HUES64 (cell line): ENCODE measurements around the gene CADM2.
A peak's percentile ranks its signal among the peaks of the same experiment; 100 is the strongest.

Experiments
- H3K27ac ChIP-seq: 2 replicates; pipeline ENCODE4 v1.7.0; 2013; ENCODE audit warnings: low read depth, low read length, inconsistent platforms
- H3K27me3 ChIP-seq: 2 replicates; pipeline ENCODE4 v1.6.1; 2013; ENCODE audit warnings: mild to moderate bottlenecking, low read length; ENCODE audit not compliant: insufficient read depth
- H3K36me3 ChIP-seq: 2 replicates; pipeline ENCODE4 v1.6.1; 2013; ENCODE audit warnings: mild to moderate bottlenecking, low read length; ENCODE audit not compliant: insufficient read depth
- H3K4me1 ChIP-seq: 2 replicates; pipeline ENCODE4 v1.6.1; 2013; ENCODE audit warnings: mild to moderate bottlenecking, low read length, moderate library complexity; ENCODE audit not compliant: insufficient read depth
- H3K4me3 ChIP-seq: 2 replicates; pipeline ENCODE4 v1.5.1; 2013; ENCODE audit warnings: mild to moderate bottlenecking, low read length, moderate library complexity
- H3K9ac ChIP-seq: 2 replicates; pipeline ENCODE4 v1.6.1; 2013; ENCODE audit warnings: mild to moderate bottlenecking, low read depth, low read length
- H3K9me3 ChIP-seq: 2 replicates; pipeline ENCODE4 v1.6.1; 2013; ENCODE audit warnings: low read depth, low read length; ENCODE audit not compliant: insufficient read depth
- WGBS: fragments of 150-250, 120-280 bp; methylation state at CpG from one replicate; pipeline ENCODE4 v1.1.7; 2013; ENCODE audit warnings: missing lambda C conversion rate; 5-methylcytosine and 5-hydroxymethylcytosine counted together

CADM2 gene

GRCh38 chr3:85851071-85851470 lies 892.3 kb downstream of the CADM2 start:
- H3K36me3 ChIP-seq = no peaks in the 10 kb centered on the region
- no peak overlapping the region for H3K27ac ChIP-seq
- H3K9me3 ChIP-seq = no peaks in the 10 kb centered on the region
- H3K4me1 ChIP-seq = no peaks in the 10 kb centered on the region
- H3K4me3 ChIP-seq = no peak overlapping the region
- no peak overlapping the region for H3K9ac ChIP-seq
- H3K27me3 ChIP-seq = no peaks in the 10 kb centered on the region

GRCh38 chr3:85853805-85854204 lies 895.0 kb downstream of the CADM2 start:
- Histone ChIP-seq H3K4me3 (no peak overlapping the region), H3K9ac (no peak overlapping the region), H3K9me3 (no peaks in the 10 kb centered on the region), H3K27ac (no peak overlapping the region), H3K27me3 (no peaks in the 10 kb centered on the region), H3K4me1 (no peaks in the 10 kb centered on the region), H3K36me3 (no peaks in the 10 kb centered on the region)
- WGBS = 100% methylated on average over 1 of the region's 2 CpGs

GRCh38 chr3:85862893-85863455 lies 904.2 kb downstream of the CADM2 start:
- no peaks in the 10 kb centered on the region for H3K36me3 ChIP-seq
- H3K4me3 ChIP-seq = no peak overlapping the region
- no peak overlapping the region for H3K27ac ChIP-seq
- H3K4me1 ChIP-seq = no peaks in the 10 kb centered on the region
- no peaks in the 10 kb centered on the region for H3K27me3 ChIP-seq
- H3K9ac ChIP-seq = no peak overlapping the region
- H3K9me3 ChIP-seq = no peaks in the 10 kb centered on the region

DNA sequence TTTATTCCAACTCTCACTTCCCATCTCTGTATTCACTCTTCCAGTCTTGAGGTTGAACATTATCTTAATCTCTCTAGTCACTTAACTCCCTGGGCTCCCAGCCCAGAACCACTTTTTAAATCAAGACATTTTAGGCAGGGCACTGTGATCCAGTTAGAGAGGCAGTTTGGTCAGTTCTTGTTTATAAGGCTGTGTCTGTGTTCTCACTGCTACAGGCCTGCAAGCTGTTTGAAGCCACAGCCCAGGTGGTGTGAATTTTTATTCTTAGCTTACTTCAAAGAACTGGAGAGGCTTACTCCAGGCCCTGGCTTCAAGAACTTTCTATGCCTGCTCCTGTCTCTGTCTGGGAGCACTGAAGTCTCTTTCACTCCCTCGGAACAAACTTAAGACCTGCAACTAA lies 906.1 kb downstream of the CADM2 start:
- no peaks in the 10 kb centered on the region for H3K9me3 ChIP-seq
- WGBS = 86% methylated on average over 1 of the region's 1 CpG
- no peak overlapping the region for H3K27ac ChIP-seq
- H3K36me3 ChIP-seq = no peaks in the 10 kb centered on the region
- H3K4me1 ChIP-seq = no peaks in the 10 kb centered on the region
- H3K9ac ChIP-seq = no peak overlapping the region
- no peak overlapping the region for H3K4me3 ChIP-seq
- no peaks in the 10 kb centered on the region for H3K27me3 ChIP-seq

- Histone ChIP-seq H3K9ac (no peak overlapping the region), H3K27me3 (no peaks in the 10 kb centered on the region), H3K9me3 (no peaks in the 10 kb centered on the region), H3K27ac (no peak overlapping the region), H3K36me3 (no peaks in the 10 kb centered on the region), H3K4me3 (no peak overlapping the region), H3K4me1 (no peaks in the 10 kb centered on the region)
- WGBS = 100% methylated on average over 1 of the region's 3 CpGs
Measured at GRCh38 chr3:85867072-85867471, 908.3 kb downstream of the CADM2 start.

- Histone ChIP-seq H3K27me3 (no peaks in the 10 kb centered on the region), H3K36me3 (no peaks in the 10 kb centered on the region), H3K4me3 (no peak overlapping the region), H3K4me1 (no peaks in the 10 kb centered on the region), H3K9ac (no peak overlapping the region), H3K27ac (no peak overlapping the region), H3K9me3 (no peaks in the 10 kb centered on the region)
Measured at GRCh38 chr3:85875589-85875988, 916.8 kb downstream of the CADM2 start.

GRCh38 chr3:85877631-85878030 lies 918.8 kb downstream of the CADM2 start:
- Histone ChIP-seq H3K36me3 (no peaks in the 10 kb centered on the region), H3K27me3 (no peaks in the 10 kb centered on the region), H3K4me3 (no peak overlapping the region), H3K9me3 (no peaks in the 10 kb centered on the region), H3K27ac (no peak overlapping the region), H3K9ac (no peak overlapping the region), H3K4me1 (no peaks in the 10 kb centered on the region)

DNA sequence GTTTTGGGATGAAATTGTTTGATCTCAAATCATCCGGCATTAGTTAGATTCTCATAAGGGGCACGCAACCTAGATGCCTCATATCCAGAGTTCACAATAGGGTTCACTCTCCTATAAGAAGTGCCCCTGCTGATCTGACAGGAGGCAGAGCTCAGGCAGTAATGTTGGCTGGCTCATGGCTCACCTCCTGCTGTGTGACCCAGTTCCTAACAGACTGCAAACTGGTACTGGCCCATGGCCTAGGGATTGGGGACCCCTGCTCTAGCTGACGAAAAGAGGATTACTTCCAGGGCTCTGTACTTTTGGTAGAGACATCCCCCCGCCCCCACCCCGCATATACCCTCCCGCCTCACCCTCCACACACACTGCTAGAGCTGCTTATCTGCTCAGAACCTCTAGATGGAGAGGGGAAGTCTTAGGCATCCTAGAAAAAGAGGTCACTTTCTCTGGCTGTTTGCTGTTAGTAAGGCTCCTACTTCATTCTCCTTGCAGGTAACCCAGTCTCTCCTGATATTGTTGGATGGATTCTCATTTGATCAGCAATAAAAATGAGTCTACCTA lies 923.1 kb downstream of the CADM2 start:
- H3K9ac ChIP-seq = no peak overlapping the region
- WGBS = 81% methylated on average over 3 of the region's 6 CpGs

DNA sequence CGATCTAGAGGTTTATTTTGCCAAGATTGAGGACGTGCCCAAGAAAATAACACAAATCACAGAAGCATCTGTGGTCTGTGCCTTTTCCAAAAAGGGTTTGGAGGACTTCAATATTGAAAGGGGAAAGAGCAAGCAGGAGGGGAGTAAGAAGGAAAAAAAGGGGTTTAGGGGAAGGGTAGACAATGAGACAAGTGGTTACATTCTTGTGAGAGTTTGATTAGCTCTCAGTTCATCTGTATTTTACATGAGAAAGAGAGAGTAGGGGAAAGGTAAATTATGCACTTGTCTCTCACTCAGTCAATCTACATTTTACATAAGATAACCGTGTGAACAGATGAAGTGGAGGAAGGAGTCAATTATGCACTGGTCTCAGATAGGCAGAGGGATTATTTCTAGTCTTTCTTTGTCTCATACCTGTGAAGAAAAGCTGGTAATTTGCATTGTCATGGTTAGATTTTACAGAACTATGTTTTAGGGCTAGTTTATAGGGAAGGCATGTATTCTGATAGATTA lies 931.3 kb downstream of the CADM2 start:
- H3K27ac ChIP-seq = peak overlapping the region; percentile 46; the same call in 1 of the 2 replicates
- H3K4me1 ChIP-seq = peaks cover 22% of the 10 kb centered on the region
- no peak overlapping the region for H3K4me3 ChIP-seq
- H3K9ac ChIP-seq = 0 out of 2 replicates have a peak overlapping the region, but pooled peaks have one; percentile 7
- H3K27me3 ChIP-seq = no peaks in the 10 kb centered on the region
- H3K9me3 ChIP-seq = no peaks in the 10 kb centered on the region
- WGBS = 49% methylated on average over 3 of the region's 3 CpGs
- H3K36me3 ChIP-seq = no peaks in the 10 kb centered on the region

More for the DNA sequence above, 923.1 kb downstream of the CADM2 start:
- Histone ChIP-seq H3K4me1 (no peaks in the 10 kb centered on the region), H3K36me3 (no peaks in the 10 kb centered on the region), H3K4me3 (no peak overlapping the region), H3K27ac (no peak overlapping the region), H3K27me3 (no peaks in the 10 kb centered on the region), H3K9me3 (no peaks in the 10 kb centered on the region)

DNA sequence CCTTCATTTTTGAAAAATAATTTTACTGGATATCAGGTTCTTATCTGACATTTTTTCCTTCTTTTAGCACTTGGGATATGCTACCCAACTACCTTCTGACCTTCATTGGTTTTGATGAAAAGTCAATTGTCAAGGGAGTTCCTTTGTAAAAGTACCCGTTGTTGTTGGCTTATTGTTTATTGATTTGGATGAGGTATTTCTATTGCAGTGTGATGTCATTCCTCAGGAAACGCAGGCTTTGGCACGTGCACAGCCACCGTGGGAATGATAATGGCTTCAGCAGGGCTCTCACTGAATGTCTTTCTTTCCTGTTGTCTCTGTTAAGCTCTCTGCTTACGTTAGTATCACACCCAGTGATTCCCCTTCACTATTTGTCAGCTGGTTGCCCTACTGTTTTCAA lies 944.6 kb downstream of the CADM2 start:
- H3K4me1 ChIP-seq = peaks cover 11% of the 10 kb centered on the region; the same call in 1 of the 2 replicates
- no peak overlapping the region for H3K9ac ChIP-seq
- no peaks in the 10 kb centered on the region for H3K36me3 ChIP-seq
- H3K9me3 ChIP-seq = no peaks in the 10 kb centered on the region
- H3K4me3 ChIP-seq = no peak overlapping the region
- H3K27me3 ChIP-seq = no peaks in the 10 kb centered on the region
- no peak overlapping the region; the same call in 1 of the 2 replicates for H3K27ac ChIP-seq
- 67% methylated on average over 5 of the region's 5 CpGs for WGBS

DNA sequence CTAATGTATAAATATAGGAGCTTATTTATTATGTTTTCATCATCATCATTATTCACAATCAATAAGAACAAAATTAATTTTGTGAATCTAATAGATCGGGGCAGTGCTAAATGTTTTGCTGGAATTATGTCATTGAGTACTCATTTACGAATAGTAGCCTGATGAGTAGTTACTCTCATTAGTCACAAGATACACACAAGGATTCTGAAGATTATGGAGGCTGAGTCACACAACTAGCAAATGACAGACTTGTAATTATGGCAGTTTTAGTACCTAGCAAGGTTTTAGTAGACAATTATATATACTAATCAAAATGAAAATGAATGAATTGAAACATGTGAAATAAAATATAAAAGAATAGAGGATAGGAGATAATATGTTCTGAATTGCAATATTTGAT lies 954.2 kb downstream of the CADM2 start:
- Histone ChIP-seq H3K27ac (no peak overlapping the region), H3K4me3 (no peak overlapping the region)
- 100% methylated on average over 1 of the region's 2 CpGs for WGBS

DNA sequence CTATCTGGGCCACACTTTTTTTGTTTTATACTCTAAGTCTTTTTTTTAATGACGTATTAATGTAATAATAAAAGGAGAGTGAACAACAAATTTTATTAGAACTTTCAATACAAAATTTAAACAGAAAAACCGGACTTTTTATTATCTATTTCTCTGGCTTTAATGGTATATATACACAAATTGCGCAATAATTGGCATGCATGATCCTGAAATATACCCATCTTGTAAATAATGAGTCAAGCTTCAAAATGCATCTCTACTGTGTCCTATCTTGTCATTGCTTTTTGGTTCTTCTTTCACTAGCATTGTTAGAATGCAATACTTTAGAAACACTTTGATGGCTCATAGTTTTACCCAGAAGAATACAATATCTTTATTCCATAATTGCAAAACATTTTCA lies 963.6 kb downstream of the CADM2 start:
- Histone ChIP-seq H3K4me1 (no peaks in the 10 kb centered on the region), H3K9ac (no peak overlapping the region), H3K27ac (no peak overlapping the region), H3K9me3 (no peaks in the 10 kb centered on the region), H3K36me3 (no peaks in the 10 kb centered on the region), H3K4me3 (no peak overlapping the region), H3K27me3 (no peaks in the 10 kb centered on the region)
- whole genome bisulfite sequencing = 100% methylated on average over 2 of the region's 3 CpGs

More for the DNA sequence above, 954.2 kb downstream of the CADM2 start:
- Histone ChIP-seq H3K27me3 (no peaks in the 10 kb centered on the region), H3K9me3 (no peaks in the 10 kb centered on the region), H3K4me1 (no peaks in the 10 kb centered on the region), H3K9ac (no peak overlapping the region), H3K36me3 (no peaks in the 10 kb centered on the region)
